Measurements from ENCODE around the gene PCDHB14. TPM values are rescaled to one million over a fixed set of nuclear protein-coding genes. Genes with fewer than 3 reads are reported as not detected.
A peak's percentile ranks its signal among the peaks of the same experiment; 100 is the strongest.
"Not testable (repeated sequence)": the region's sequence is repeated elsewhere in the genome, so short reads cannot be mapped to it uniquely, and the experiment has no call there.

The PCDHB14 gene
- total RNA-seq, 1 donor from 2014 or later, result 7.2 TPM

DNA sequence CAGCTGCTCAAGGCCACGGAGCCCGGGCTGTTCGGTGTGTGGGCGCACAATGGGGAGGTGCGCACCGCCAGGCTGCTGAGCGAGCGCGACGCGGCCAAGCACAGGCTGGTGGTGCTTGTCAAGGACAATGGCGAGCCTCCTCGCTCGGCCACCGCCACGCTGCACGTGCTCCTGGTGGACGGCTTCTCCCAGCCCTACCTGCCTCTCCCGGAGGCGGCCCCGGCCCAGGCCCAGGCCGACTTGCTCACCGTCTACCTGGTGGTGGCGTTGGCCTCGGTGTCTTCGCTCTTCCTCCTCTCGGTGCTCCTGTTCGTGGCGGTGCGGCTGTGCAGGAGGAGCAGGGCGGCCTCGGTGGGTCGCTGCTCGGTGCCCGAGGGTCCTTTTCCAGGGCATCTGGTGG is 34.0 kb upstream of the PCDHB14 start:
- not testable (repeated sequence) for H3K36me3 ChIP-seq; H3K4me1 Mint-ChIP-seq; H3K4me2 ChIP-seq; H2AFZ ChIP-seq (replicated peaks); H3F3A ChIP-seq (ENCODE audit: low read depth); DNase-seq (ENCODE audit: low spot score); H3K4me1 ChIP-seq; H3K4me3 Mint-ChIP-seq; H3K27ac ChIP-seq; H3K79me2 ChIP-seq (ENCODE audit: low read depth); H3K9ac ChIP-seq; H3K27me3 ChIP-seq; H3K4me3 ChIP-seq; H3K27ac Mint-ChIP-seq; H3K9me3 ChIP-seq (ENCODE audit: low read depth); H3K27me3 Mint-ChIP-seq (ENCODE audit: insufficient read depth, low read depth); H4K20me1 ChIP-seq (ENCODE audit: low read depth)
- H3K9me3 Mint-ChIP-seq, result peaks cover 54% of the 10 kb centered on the region
- H3K36me3 Mint-ChIP-seq, result peaks cover 17% of the 10 kb centered on the region

DNA sequence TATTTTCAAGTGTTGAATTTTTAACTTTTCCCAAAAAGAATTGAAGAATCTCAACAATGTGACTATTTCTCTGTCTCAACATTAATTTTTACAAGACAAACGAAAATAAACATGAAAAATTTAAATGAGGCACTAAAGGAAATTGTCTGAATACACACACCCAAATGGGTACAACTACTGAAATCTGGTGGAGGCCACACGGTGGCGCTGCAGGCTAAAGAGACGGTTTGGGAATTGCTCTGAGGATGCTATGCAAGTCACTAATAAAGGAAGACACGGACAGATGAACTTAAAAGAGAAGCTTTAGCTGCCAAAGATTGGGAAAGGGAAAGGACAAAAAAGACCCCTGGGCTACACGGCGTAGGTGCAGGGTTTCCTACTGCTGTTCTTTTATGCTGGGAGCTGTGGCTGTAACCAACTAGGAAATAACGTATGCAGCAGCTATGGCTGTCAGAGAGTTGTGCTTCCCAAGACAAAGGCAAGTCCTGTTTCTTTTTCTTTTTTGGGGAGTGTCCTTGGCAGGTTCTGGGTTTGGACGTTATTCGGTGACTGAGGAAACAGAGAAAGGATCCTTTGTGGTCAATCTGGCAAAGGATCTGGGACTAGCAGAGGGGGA is 30.9 kb upstream of the PCDHB14 start, which contains the start of gene PCDHB10:
TSS of gene PCDHB10 (plus strand) at position 244 of the 616 bp plus-strand sequence. CDS start at position 444, 200 bp downstream.
- no peak within 1 kb of the TSS for H3K27ac ChIP-seq
- no peak within 1 kb of the TSS for H3K27ac Mint-ChIP-seq
- no peak within 1 kb of the TSS for H3K9ac ChIP-seq
- H3K4me3 ChIP-seq, result peak within 1 kb of the TSS; percentile 43
- peak within 1 kb of the TSS; percentile 76 for H3K4me2 ChIP-seq
- no peaks in the 10 kb centered on the region for H3K4me1 ChIP-seq
- H3K27me3 ChIP-seq, result no peaks in the 10 kb centered on the region
- peaks cover 17% of the 10 kb centered on the region for H3K36me3 Mint-ChIP-seq
- H3K79me2 ChIP-seq (ENCODE audit: low read depth), result no peaks in the 10 kb centered on the region
- DNase-seq (ENCODE audit: low spot score), result peak; percentile 80
- peaks cover 6% of the 10 kb centered on the region for H3F3A ChIP-seq (ENCODE audit: low read depth)
- peak within 1 kb of the TSS; percentile 94 for H2AFZ ChIP-seq (replicated peaks)
- H3K36me3 ChIP-seq, result peaks cover 9% of the 10 kb centered on the region
- H3K27me3 Mint-ChIP-seq (ENCODE audit: insufficient read depth, low read depth), result peaks cover 6% of the 10 kb centered on the region
- H3K9me3 Mint-ChIP-seq, result peaks cover 57% of the 10 kb centered on the region
- no peaks in the 10 kb centered on the region for H3K4me1 Mint-ChIP-seq
- no peaks in the 10 kb centered on the region for H4K20me1 ChIP-seq (ENCODE audit: low read depth)
- peak within 1 kb of the TSS; percentile 69 for H3K4me3 Mint-ChIP-seq
- TF ChIP-seq, protein P1, sequence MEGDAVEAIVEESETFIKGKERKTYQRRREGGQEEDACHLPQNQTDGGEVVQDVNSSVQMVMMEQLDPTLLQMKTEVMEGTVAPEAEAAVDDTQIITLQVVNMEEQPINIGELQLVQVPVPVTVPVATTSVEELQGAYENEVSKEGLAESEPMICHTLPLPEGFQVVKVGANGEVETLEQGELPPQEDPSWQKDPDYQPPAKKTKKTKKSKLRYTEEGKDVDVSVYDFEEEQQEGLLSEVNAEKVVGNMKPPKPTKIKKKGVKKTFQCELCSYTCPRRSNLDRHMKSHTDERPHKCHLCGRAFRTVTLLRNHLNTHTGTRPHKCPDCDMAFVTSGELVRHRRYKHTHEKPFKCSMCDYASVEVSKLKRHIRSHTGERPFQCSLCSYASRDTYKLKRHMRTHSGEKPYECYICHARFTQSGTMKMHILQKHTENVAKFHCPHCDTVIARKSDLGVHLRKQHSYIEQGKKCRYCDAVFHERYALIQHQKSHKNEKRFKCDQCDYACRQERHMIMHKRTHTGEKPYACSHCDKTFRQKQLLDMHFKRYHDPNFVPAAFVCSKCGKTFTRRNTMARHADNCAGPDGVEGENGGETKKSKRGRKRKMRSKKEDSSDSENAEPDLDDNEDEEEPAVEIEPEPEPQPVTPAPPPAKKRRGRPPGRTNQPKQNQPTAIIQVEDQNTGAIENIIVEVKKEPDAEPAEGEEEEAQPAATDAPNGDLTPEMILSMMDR (IDR thresholded peaks at IDR 0.05), result peak; percentile 89
- TF ChIP-seq EZH2phosphoT487 (IDR thresholded peaks at IDR 0.05), result no peak
- TF ChIP-seq EZH2 (IDR thresholded peaks at IDR 0.05), result no peak
- H3K9me3 ChIP-seq (ENCODE audit: low read depth), result peaks cover 22% of the 10 kb centered on the region

DNA sequence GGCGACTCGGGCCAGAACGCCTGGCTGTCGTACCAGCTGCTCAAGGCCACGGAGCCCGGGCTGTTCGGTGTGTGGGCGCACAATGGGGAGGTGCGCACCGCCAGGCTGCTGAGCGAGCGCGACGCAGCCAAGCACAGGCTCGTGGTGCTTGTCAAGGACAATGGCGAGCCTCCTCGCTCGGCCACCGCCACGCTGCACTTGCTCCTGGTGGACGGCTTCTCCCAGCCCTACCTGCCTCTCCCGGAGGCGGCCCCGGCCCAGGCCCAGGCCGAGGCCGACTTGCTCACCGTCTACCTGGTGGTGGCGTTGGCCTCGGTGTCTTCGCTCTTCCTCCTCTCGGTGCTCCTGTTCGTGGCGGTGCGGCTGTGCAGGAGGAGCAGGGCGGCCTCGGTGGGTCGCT is 28.8 kb upstream of the PCDHB14 start:
- peaks cover 58% of the 10 kb centered on the region for H3K9me3 Mint-ChIP-seq
- not testable (repeated sequence) for H3K27ac ChIP-seq; H4K20me1 ChIP-seq (ENCODE audit: low read depth); H3K27me3 ChIP-seq; H3K4me1 Mint-ChIP-seq; DNase-seq (ENCODE audit: low spot score); H3K4me2 ChIP-seq; H3K27ac Mint-ChIP-seq; H3K27me3 Mint-ChIP-seq (ENCODE audit: insufficient read depth, low read depth); H3K4me3 Mint-ChIP-seq; H3K4me1 ChIP-seq; H3K79me2 ChIP-seq (ENCODE audit: low read depth); H3F3A ChIP-seq (ENCODE audit: low read depth); H2AFZ ChIP-seq (replicated peaks); H3K4me3 ChIP-seq; H3K9ac ChIP-seq
- H3K36me3 Mint-ChIP-seq, result peaks cover 13% of the 10 kb centered on the region
- Histone ChIP-seq H3K36me3 (peaks cover 14% of the 10 kb centered on the region), H3K9me3 (ENCODE audit: low read depth) (peaks cover 22% of the 10 kb centered on the region)

DNA sequence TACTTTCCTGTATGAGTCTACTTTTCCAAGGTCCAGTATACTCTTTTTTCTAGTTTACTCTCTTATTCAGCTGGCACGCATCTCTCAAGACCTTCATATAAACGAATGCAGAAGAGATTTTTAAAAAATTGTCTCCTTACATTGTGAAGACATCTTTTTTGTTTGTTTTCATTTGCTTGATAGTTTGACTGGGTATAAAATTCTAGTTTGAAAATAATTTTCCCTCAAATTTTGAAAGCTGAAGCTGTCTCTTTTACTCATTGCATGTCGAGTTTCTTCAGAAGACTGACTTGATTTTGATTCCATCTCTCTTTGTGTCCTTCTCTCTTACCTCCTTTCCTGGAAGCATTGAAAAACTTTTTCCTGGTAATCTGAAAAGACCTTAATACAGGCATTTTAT is 26.8 kb upstream of the PCDHB14 start:
- no peaks in the 10 kb centered on the region for H3K79me2 ChIP-seq (ENCODE audit: low read depth)
- no peak overlapping the region for H3K27ac ChIP-seq
- TF ChIP-seq, protein P1 (IDR thresholded peaks at IDR 0.05), result no peak
- TF ChIP-seq EZH2 (IDR thresholded peaks at IDR 0.05), result no peak
- no peak for TF ChIP-seq EZH2phosphoT487 (IDR thresholded peaks at IDR 0.05)
- H4K20me1 ChIP-seq (ENCODE audit: low read depth), result no peaks in the 10 kb centered on the region
- no peak overlapping the region for H3K9ac ChIP-seq
- Mint-ChIP-seq H3K27ac (no peak overlapping the region), H3K4me3 (no peak overlapping the region), H3K27me3 (ENCODE audit: insufficient read depth, low read depth) (peaks cover 8% of the 10 kb centered on the region), H3K9me3 (peaks cover 62% of the 10 kb centered on the region), H3K36me3 (peaks cover 18% of the 10 kb centered on the region), H3K4me1 (no peaks in the 10 kb centered on the region)
- H3K4me3 ChIP-seq, result no peak overlapping the region
- H3K4me1 ChIP-seq, result no peaks in the 10 kb centered on the region
- peaks cover 6% of the 10 kb centered on the region for H3F3A ChIP-seq (ENCODE audit: low read depth)
- peaks cover 11% of the 10 kb centered on the region for H3K36me3 ChIP-seq
- H3K27me3 ChIP-seq, result peaks cover 17% of the 10 kb centered on the region
- no peak overlapping the region for H3K4me2 ChIP-seq
- H2AFZ ChIP-seq (replicated peaks), result no peak overlapping the region
- H3K9me3 ChIP-seq (ENCODE audit: low read depth), result peaks cover 22% of the 10 kb centered on the region
- DNase-seq (ENCODE audit: low spot score), result no peak

Data from neural progenitor cell (in vitro differentiated cells).